Measurements from ENCODE around the gene TSNAX.

DNA sequence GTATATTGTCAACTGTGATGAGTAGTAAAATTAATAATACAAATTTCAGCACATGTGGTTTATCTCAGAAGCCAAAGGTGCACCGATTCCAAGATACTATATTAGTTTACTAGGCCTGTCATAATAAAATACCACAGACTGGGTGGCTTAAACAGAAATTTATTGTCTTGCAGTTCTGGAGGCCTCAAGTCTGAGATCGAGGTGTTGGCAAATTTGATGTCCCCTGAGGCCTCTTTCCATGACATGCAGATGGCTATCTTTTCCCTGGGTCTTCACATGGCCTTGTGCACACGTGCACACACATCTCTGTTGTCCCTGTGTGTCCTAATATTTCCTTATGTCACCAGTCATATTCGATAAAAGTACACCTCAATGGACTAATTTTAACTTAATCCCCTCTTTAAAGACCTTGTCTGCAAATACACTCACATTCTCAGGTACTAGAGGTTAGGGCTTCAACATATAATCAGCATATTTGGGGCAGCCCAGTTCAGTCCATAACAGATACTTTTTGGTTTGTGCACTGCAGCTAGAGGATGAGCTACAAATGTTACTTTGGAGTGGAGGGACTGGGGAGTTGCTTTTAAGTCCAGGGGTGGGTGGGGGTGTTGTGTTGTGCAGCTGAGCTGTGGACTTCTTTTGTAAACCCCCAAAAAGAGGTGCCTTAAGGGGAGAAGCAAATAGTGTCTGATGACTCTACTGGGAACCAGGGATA lies 21.4 kb downstream of the TSNAX start:
- TF ChIP-seq, protein P1, sequence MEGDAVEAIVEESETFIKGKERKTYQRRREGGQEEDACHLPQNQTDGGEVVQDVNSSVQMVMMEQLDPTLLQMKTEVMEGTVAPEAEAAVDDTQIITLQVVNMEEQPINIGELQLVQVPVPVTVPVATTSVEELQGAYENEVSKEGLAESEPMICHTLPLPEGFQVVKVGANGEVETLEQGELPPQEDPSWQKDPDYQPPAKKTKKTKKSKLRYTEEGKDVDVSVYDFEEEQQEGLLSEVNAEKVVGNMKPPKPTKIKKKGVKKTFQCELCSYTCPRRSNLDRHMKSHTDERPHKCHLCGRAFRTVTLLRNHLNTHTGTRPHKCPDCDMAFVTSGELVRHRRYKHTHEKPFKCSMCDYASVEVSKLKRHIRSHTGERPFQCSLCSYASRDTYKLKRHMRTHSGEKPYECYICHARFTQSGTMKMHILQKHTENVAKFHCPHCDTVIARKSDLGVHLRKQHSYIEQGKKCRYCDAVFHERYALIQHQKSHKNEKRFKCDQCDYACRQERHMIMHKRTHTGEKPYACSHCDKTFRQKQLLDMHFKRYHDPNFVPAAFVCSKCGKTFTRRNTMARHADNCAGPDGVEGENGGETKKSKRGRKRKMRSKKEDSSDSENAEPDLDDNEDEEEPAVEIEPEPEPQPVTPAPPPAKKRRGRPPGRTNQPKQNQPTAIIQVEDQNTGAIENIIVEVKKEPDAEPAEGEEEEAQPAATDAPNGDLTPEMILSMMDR (IDR thresholded peaks at IDR 0.05; ENCODE audit: low read depth, low read length, missing input control), result no peak
- TF ChIP-seq GABPA (IDR thresholded peaks at IDR 0.05 in 1 of 2, conservative IDR thresholded peaks at IDR 0.05 in 1 of 2) (no peak), YY1 (IDR thresholded peaks at IDR 0.05) (no peak), RAD21 (IDR thresholded peaks at IDR 0.05) (no peak)

Measured in liver (tissue), 3 donors.